Measurements from ENCODE around the gene TAF11.
"Not testable (repeated sequence)": the region's sequence is repeated elsewhere in the genome, so short reads cannot be mapped to it uniquely, and the experiment has no call there.

TAF11 gene

GRCh38 chr6:34887753-34888513 is at the start of gene TAF11:
Gene TAF11, minus strand, starts transcription at chr6:34888042. Its CDS starts 85 bp downstream, at chr6:34887957.
- DNase-seq (ENCODE audit: low read depth) = peak; percentile 92

DNA sequence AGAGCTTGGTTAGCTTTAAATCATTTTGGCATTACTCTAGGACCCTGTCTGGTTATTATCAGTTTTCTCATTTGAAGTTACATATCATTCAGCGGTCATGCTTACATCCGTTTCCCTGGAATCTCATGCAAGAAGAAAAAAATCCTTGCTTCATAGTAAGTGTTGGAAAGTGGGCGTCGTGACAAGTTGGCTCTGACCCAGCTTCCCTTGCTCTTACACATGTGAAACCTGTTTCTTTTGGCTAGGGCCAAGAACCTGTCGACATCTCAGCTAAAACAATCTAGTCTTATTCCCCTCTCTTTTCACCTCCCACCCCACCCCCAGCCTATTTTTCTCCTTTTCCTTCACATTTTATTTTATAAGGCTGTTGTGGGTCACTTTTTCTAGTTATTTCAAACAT is 46.7 kb upstream of the TAF11 start:
- peak; percentile 39 for DNase-seq (ENCODE audit: low read depth)

- DNase-seq (ENCODE audit: low read depth) = not testable (repeated sequence)
Measured at GRCh38 chr6:34932202-34932601, 44.4 kb upstream of the TAF11 start.

DNA sequence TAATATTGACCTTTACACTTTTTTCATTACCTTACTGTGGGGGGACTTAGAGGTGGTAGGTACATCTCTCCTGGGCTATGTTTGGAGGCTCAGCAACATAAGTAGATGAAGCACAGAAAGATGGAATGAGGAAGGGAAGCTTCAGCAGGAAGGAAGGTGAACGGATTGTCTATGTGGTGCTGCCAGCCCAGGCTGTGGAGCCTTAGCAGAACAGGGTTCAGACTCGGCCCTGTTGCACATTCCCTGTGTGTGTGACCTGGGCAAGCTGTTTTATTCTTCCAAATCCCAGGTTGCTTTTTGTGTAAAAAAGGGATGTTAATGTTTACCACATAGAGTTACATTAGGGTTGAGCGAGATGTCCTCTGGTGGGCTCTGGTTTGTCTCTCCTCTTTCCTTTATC is 42.4 kb upstream of the TAF11 start:
- DNase-seq (ENCODE audit: low read depth) = no peak

GRCh38 chr6:34929241-34929978 is 41.6 kb upstream of the TAF11 start:
- no peak for DNase-seq (ENCODE audit: low read depth)

- DNase-seq (ENCODE audit: low read depth) = no peak
Measured at GRCh38 chr6:34928695-34929094, 40.9 kb upstream of the TAF11 start.

GRCh38 chr6:34928220-34928619 is 40.4 kb upstream of the TAF11 start:
- no peak for DNase-seq (ENCODE audit: low read depth)

GRCh38 chr6:34926655-34927054 is 38.8 kb upstream of the TAF11 start:
- DNase-seq (ENCODE audit: low read depth) = no peak

GRCh38 chr6:34924831-34925625 is 37.2 kb upstream of the TAF11 start:
- DNase-seq (ENCODE audit: low read depth) = no peak

- DNase-seq (ENCODE audit: low read depth) = peak; percentile 45
Measured at GRCh38 chr6:34922177-34922663, 34.4 kb upstream of the TAF11 start.

DNA sequence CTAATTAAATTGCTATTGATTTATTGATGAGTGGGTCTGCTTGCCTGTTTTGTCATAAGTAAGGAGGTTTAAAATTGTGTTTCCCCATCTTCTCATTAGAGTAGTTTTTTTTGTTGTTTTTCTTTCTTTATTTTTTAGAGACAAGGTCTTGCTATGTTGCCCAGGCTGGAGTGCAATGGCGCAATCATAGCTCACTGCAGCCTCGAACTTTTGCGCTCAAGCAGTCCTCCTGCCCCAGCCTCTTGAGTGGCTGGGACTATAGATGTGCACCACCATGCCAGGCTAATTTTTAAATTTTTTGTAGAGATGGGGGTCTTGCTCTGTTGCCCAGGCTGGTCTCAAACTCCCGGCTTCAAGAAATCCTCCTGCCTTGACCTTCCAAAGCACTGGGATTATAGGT is 32.3 kb upstream of the TAF11 start:
- DNase-seq (ENCODE audit: low read depth) = no peak

DNA sequence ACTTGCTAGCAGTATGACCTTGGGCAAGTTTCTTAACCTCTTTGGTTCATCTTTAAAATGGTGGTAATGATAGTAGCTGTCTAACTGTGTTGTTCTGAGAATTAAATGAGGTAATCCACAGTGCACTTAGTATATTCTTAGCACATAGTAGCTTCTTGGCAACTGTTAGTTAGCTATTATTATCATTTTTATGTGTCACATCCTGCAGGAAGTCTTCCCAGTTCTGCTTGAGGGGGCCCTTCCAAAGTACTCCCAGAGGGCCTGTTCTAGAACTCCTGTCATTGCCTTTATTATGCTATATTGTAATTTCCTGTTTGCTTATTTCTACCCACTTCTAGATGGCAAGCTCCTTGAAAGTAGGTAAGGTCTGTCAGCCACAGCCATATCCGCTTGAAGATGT is 31.8 kb upstream of the TAF11 start:
- DNase-seq (ENCODE audit: low read depth) = peak; percentile 29

DNA sequence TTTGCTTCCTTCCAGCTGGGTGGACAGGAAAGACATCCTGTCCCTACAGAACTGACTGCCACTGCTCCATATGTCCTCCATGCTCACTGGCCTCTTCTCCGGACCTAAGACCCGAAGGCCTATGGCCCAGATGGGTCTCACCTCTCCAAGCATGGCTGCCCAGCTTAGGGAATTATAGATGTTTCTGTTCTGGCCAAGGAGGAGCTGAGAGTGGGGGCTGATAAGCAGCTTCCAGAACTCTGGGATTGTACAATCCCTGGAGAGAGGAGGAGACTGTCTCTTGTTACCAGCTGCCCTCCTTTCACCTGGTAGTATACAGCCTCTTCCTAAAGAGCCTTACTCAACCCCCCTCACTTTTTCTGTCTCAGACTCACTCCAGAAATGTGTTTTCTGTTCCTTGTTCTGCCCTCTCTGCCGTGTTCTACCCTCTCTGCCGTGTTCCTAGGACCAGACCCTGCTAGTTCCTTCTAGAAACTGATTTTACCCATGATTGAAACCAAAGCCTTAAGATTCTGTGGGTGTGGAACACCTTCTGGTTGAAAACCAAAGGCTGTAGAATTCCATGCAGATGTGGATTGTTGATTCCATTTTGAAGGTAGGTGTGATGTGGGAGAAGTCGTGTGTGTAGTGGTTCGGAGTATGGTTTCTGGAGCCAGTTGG is 29.9 kb upstream of the TAF11 start:
- no peak for DNase-seq (ENCODE audit: low read depth)

- DNase-seq (ENCODE audit: low read depth) = no peak
Measured at GRCh38 chr6:34916348-34916967, 28.6 kb upstream of the TAF11 start.

- DNase-seq (ENCODE audit: low read depth) = no peak
Measured at GRCh38 chr6:34914358-34914757, 26.5 kb upstream of the TAF11 start.

- DNase-seq (ENCODE audit: low read depth) = peak; percentile 20
Measured at GRCh38 chr6:34912715-34913464, 25.0 kb upstream of the TAF11 start.

- DNase-seq (ENCODE audit: low read depth) = no peak
Measured at GRCh38 chr6:34911822-34912221, 24.0 kb upstream of the TAF11 start.

- DNase-seq (ENCODE audit: low read depth) = no peak
Measured at GRCh38 chr6:34909320-34909883, 21.6 kb upstream of the TAF11 start.

DNA sequence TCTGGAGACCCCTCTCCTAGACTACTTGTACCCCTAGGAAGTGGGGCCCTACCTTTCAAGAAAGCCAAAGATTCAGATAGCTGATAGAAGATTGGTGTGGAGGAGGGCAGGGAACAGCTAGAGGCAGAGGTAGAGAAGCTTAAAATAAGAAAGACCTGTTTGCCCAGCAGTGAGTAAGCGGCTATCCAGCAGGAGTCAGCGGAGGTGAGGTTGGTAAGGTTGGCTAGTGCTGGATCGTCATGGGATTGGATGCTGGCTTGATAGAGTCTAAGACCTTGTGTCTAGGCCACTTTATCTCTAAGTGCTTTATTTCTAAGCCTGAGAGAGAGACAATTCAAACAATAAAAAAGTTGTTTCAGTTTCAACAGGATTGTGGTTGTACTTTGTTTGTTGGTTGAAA is 20.4 kb upstream of the TAF11 start:
- no peak for DNase-seq (ENCODE audit: low read depth)

- no peak for DNase-seq (ENCODE audit: low read depth)
Measured at GRCh38 chr6:34906826-34907225, 19.0 kb upstream of the TAF11 start.
